SH-SY5Y (cell line): ENCODE measurements around the gene IL1RL2.

Experiments
- GATA2 ChIP-seq: IDR thresholded peaks from 2 replicates; pipeline ENCODE4 v1.6.1; 2011; ENCODE audit warnings: mild to moderate bottlenecking, low read depth, low read length
- GATA3 ChIP-seq: IDR thresholded peaks from 2 replicates; pipeline ENCODE4 v1.6.1; 2011; ENCODE audit warnings: low read depth, mild to moderate bottlenecking, low read length, moderate library complexity

GRCh38 chr2:102285368-102285767, 98.5 kb downstream of the IL1RL2 start:
- TF ChIP-seq GATA2 (no peak), GATA3 (no peak)
